Activated naive CD4-positive, alpha-beta T cell treated with anti-CD3 and anti-CD28 coated beads, Interleukin-2, amount 10 ng/mL, durations not matched to agents 7 days and 5 days (primary cell): ENCODE results near the gene MPDU1.
"Not testable (repeated sequence)": the region's sequence is repeated elsewhere in the genome, so short reads cannot be mapped to it uniquely, and the experiment has no call there.

ENCODE experiments used
- CTCF ChIA-PET: fragments of 350-600 bp; sonication (Branson Sonifier 250); formaldehyde crosslinking; loops from one replicate; lab custom pipeline; 2021; ENCODE audit warnings: antibody characterized with exemption; lab: Charles Lee
- DNase-seq: peaks from one replicate; pipeline ENCODE4 v3.0.0-alpha.2; 2020
- H3K27ac Mint-ChIP-seq: one replicate; pipeline ENCODE4 v1.8.0; 2021; ENCODE audit warnings: mild to moderate bottlenecking, moderate library complexity, mixed read lengths
- H3K27me3 Mint-ChIP-seq: one replicate; pipeline ENCODE4 v1.8.0; 2021; ENCODE audit warnings: mild to moderate bottlenecking, mixed read lengths
- H3K36me3 Mint-ChIP-seq: one replicate; pipeline ENCODE4 v1.8.0; 2021; ENCODE audit warnings: mixed read lengths
- H3K4me1 Mint-ChIP-seq: one replicate; pipeline ENCODE4 v1.8.0; 2021; ENCODE audit warnings: mixed read lengths
- H3K4me3 Mint-ChIP-seq: one replicate; pipeline ENCODE4 v1.8.0; 2021; ENCODE audit warnings: mild to moderate bottlenecking, moderate library complexity, mixed read lengths
- H3K9me3 Mint-ChIP-seq: one replicate; pipeline ENCODE4 v1.8.0; 2021; ENCODE audit warnings: mixed read lengths

The MPDU1 gene

GRCh38 chr17:7597561-7597960, 13.9 kb downstream of the MPDU1 start:
- H3K27ac Mint-ChIP-seq, H3K4me3 Mint-ChIP-seq, CTCF ChIA-PET, H3K9me3 Mint-ChIP-seq, DNase-seq, H3K27me3 Mint-ChIP-seq, H3K4me1 Mint-ChIP-seq: not testable (repeated sequence)
- H3K36me3 Mint-ChIP-seq, result peaks cover 54% of the 10 kb centered on the region

- CTCF ChIA-PET, result no interaction called here
- H3K27ac Mint-ChIP-seq, result peak overlapping the region; percentile 62
- H3K4me3 Mint-ChIP-seq, result no peak overlapping the region
These were observed 22.6 kb downstream of the MPDU1 start for GRCh38 chr17:7606280-7606679.

GRCh38 chr17:7610641-7611040, 27.0 kb downstream of the MPDU1 start:
- peaks cover 30% of the 10 kb centered on the region for H3K4me1 Mint-ChIP-seq
- CTCF ChIA-PET, result interaction anchor here (1.0 to 1.3 kb wide), 2 partner anchors 21 to 113 kb away, joined by 3 read pairs; partner anchors contain the start of gene SOX15
- H3K27me3 Mint-ChIP-seq, result no peaks in the 10 kb centered on the region
- DNase-seq, result no peak
- no peaks in the 10 kb centered on the region for H3K9me3 Mint-ChIP-seq
- no peak overlapping the region for H3K27ac Mint-ChIP-seq
- peaks cover 18% of the 10 kb centered on the region for H3K36me3 Mint-ChIP-seq
- no peak overlapping the region for H3K4me3 Mint-ChIP-seq

More at GRCh38 chr17:7606280-7606679, 22.6 kb downstream of the MPDU1 start:
- DNase-seq, result no peak
- Mint-ChIP-seq H3K9me3 (no peaks in the 10 kb centered on the region), H3K4me1 (peaks cover 5% of the 10 kb centered on the region), H3K27me3 (no peaks in the 10 kb centered on the region), H3K36me3 (peaks cover 35% of the 10 kb centered on the region)

- no peak for DNase-seq
- no peak overlapping the region for H3K27ac Mint-ChIP-seq
- no peaks in the 10 kb centered on the region for H3K9me3 Mint-ChIP-seq
- peaks cover 10% of the 10 kb centered on the region for H3K36me3 Mint-ChIP-seq
- no peak overlapping the region for H3K4me3 Mint-ChIP-seq
- no peaks in the 10 kb centered on the region for H3K27me3 Mint-ChIP-seq
- CTCF ChIA-PET, result interaction anchor here (0.7 to 1.3 kb wide), 3 partner anchors 22 to 112 kb away, joined by 3 read pairs; partner anchors contain the start of gene SOX15
- H3K4me1 Mint-ChIP-seq, result peaks cover 30% of the 10 kb centered on the region
These were observed 28.1 kb downstream of the MPDU1 start for GRCh38 chr17:7611635-7612293.

- H3K27ac Mint-ChIP-seq, result no peak overlapping the region
- no peaks in the 10 kb centered on the region for H3K27me3 Mint-ChIP-seq
- no peaks in the 10 kb centered on the region for H3K9me3 Mint-ChIP-seq
- peak overlapping the region; percentile 0 for H3K4me3 Mint-ChIP-seq
- peaks cover 30% of the 10 kb centered on the region for H3K4me1 Mint-ChIP-seq
- H3K36me3 Mint-ChIP-seq, result peaks cover 10% of the 10 kb centered on the region
- CTCF ChIA-PET, result no interaction called here
- DNase-seq, result no peak
These were observed 28.6 kb downstream of the MPDU1 start for GRCh38 chr17:7612294-7612640.

GRCh38 chr17:7613769-7614424, 30.2 kb downstream of the MPDU1 start:
- Mint-ChIP-seq H3K4me3 (peak overlapping the region; percentile 79), H3K9me3 (no peaks in the 10 kb centered on the region), H3K27ac (peak overlapping the region; percentile 74), H3K27me3 (no peaks in the 10 kb centered on the region), H3K4me1 (peaks cover 30% of the 10 kb centered on the region), H3K36me3 (peaks cover 10% of the 10 kb centered on the region)
- CTCF ChIA-PET, result interaction anchor here (0.8 to 1.5 kb wide), 4 partner anchors 24 to 258 kb away, joined by 3 to 8 read pairs (median 4); partner anchors contain the start of genes CD68, SOX15 and TP53
- DNase-seq, result no peak

GRCh38 chr17:7614425-7615264, 31.0 kb downstream of the MPDU1 start, which contains the start of gene FXR2:
FXR2 (minus strand) TSS chr17:7614897; CDS start chr17:7614532, 365 bp downstream.
- CTCF ChIA-PET, result interaction anchor here (0.8 to 1.5 kb wide), 6 partner anchors 17 to 258 kb away, joined by 3 to 8 read pairs (median 6); partner anchors contain the start of genes CD68, MPDU1, SOX15 and TP53
- H3K4me1 Mint-ChIP-seq, result peaks cover 27% of the 10 kb centered on the region
- H3K36me3 Mint-ChIP-seq, result peaks cover 10% of the 10 kb centered on the region
- H3K4me3 Mint-ChIP-seq, result peak within 1 kb of the TSS; percentile 79
- H3K27ac Mint-ChIP-seq, result peak within 1 kb of the TSS; percentile 87
- no peaks in the 10 kb centered on the region for H3K9me3 Mint-ChIP-seq
- peak; percentile 100 for DNase-seq
- no peaks in the 10 kb centered on the region for H3K27me3 Mint-ChIP-seq

- Mint-ChIP-seq H3K27ac (peak overlapping the region; percentile 87), H3K4me1 (peaks cover 27% of the 10 kb centered on the region), H3K4me3 (peak overlapping the region; percentile 74), H3K9me3 (no peaks in the 10 kb centered on the region), H3K27me3 (peaks cover 5% of the 10 kb centered on the region), H3K36me3 (peaks cover 10% of the 10 kb centered on the region)
- no peak for DNase-seq
- CTCF ChIA-PET, result interaction anchor here (1.2 to 1.6 kb wide), 5 partner anchors 12 to 259 kb away, joined by 4 to 8 read pairs (median 7); partner anchors contain the start of genes MPDU1, SAT2 and TP53
These were observed 31.7 kb downstream of the MPDU1 start for GRCh38 chr17:7615265-7615747.

GRCh38 chr17:7618608-7619007, 35.0 kb downstream of the MPDU1 start:
- no peak overlapping the region for H3K4me3 Mint-ChIP-seq
- no peaks in the 10 kb centered on the region for H3K36me3 Mint-ChIP-seq
- H3K27me3 Mint-ChIP-seq, result peaks cover 13% of the 10 kb centered on the region
- CTCF ChIA-PET, result interaction anchor here (0.7 to 1.3 kb wide), 2 partner anchors 14 to 65 kb away, joined by 3 to 4 read pairs; no protein-coding TSS in a partner anchor
- H3K9me3 Mint-ChIP-seq, result no peaks in the 10 kb centered on the region
- H3K27ac Mint-ChIP-seq, result no peak overlapping the region
- no peak for DNase-seq
- H3K4me1 Mint-ChIP-seq, result peaks cover 5% of the 10 kb centered on the region

- Mint-ChIP-seq H3K27ac (no peak overlapping the region), H3K27me3 (peaks cover 13% of the 10 kb centered on the region), H3K4me1 (no peaks in the 10 kb centered on the region), H3K36me3 (no peaks in the 10 kb centered on the region), H3K4me3 (no peak overlapping the region), H3K9me3 (no peaks in the 10 kb centered on the region)
- CTCF ChIA-PET, result interaction anchor here (1.1 kb wide), 1 partner anchor 13 kb away, joined by 5 read pairs; no protein-coding TSS in a partner anchor
- no peak for DNase-seq
These were observed 37.2 kb downstream of the MPDU1 start for GRCh38 chr17:7620835-7621234.

GRCh38 chr17:7623661-7624060, 40.0 kb downstream of the MPDU1 start:
- H3K27me3 Mint-ChIP-seq, result peaks cover 13% of the 10 kb centered on the region
- H3K36me3 Mint-ChIP-seq, result peaks cover 4% of the 10 kb centered on the region
- CTCF ChIA-PET, result no interaction called here
- no peak overlapping the region for H3K27ac Mint-ChIP-seq
- no peak overlapping the region for H3K4me3 Mint-ChIP-seq
- no peak for DNase-seq
- peaks cover 17% of the 10 kb centered on the region for H3K4me1 Mint-ChIP-seq
- H3K9me3 Mint-ChIP-seq, result no peaks in the 10 kb centered on the region

- H3K9me3 Mint-ChIP-seq, DNase-seq, H3K27me3 Mint-ChIP-seq, CTCF ChIA-PET, H3K27ac Mint-ChIP-seq, H3K36me3 Mint-ChIP-seq: not testable (repeated sequence)
- peak overlapping the region; percentile 45 for H3K4me3 Mint-ChIP-seq
- H3K4me1 Mint-ChIP-seq, result peaks cover 17% of the 10 kb centered on the region
These were observed 42.1 kb downstream of the MPDU1 start for GRCh38 chr17:7625749-7626148.

- no peak for DNase-seq
- Mint-ChIP-seq H3K4me3 (peak overlapping the region; percentile 91), H3K27ac (no peak overlapping the region), H3K4me1 (peaks cover 17% of the 10 kb centered on the region), H3K27me3 (peaks cover 8% of the 10 kb centered on the region), H3K9me3 (no peaks in the 10 kb centered on the region), H3K36me3 (peaks cover 4% of the 10 kb centered on the region)
- CTCF ChIA-PET, result no interaction called here
These were observed 42.7 kb downstream of the MPDU1 start for GRCh38 chr17:7626307-7626706.

GRCh38 chr17:7626956-7627249, 43.3 kb downstream of the MPDU1 start:
- CTCF ChIA-PET, result interaction anchor here (1.7 to 2.3 kb wide), 2 partner anchors 11 to 61 kb away, joined by 8 to 19 read pairs; partner anchors contain the start of genes TP53 and WRAP53
- Mint-ChIP-seq H3K4me1 (peaks cover 17% of the 10 kb centered on the region), H3K36me3 (peaks cover 4% of the 10 kb centered on the region), H3K4me3 (peak overlapping the region; percentile 91), H3K27me3 (peaks cover 11% of the 10 kb centered on the region), H3K27ac (peak overlapping the region; percentile 52), H3K9me3 (no peaks in the 10 kb centered on the region)
- DNase-seq, result no peak
